ENCODE measurements around the gene FAM53B.

Gene FAM53B

DNA sequence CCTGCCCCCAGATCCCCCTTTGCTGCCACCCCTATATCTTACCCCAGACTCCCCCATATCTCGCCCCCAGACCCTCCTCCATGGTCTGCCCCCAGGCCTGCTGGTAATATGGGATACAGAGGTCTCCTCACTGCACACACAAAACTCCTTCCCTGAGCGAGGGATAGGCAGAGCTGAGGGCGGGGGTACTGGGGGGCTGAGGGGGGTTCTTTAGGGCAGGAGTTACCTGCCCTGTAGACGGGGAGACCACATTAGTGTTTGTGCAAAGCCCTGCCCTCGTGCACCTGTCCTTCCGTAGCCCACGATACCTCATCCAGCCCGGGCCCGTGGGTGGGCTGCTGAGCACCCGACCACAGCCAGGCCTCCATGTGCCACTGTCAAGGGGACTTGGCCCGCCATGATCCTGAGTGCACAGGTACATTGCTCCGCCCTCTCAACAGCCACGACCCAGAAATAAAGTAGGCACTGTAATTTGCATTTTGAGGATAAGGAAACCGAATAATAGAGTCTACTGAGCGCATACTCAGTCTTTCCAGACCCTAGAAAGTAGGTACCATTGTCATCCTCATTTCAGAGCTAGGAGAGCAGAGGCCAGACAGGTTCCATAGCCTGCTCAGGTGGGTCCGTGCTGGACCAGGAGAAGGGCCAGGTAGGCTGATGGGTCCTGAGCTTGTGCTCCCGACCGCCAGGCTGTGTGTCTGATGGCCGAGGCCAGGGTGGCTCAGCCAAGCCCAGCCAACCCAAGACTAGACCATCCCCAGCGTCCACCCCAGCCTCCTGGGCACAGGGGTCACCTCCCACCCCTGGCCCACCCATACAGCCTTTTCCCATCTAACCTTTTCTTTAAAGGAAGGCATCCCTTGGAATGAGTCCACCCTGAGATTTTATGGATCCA lies 167.4 kb downstream of the FAM53B start:
- no peak for DNase-seq (ENCODE audit: low spot score)

DNA sequence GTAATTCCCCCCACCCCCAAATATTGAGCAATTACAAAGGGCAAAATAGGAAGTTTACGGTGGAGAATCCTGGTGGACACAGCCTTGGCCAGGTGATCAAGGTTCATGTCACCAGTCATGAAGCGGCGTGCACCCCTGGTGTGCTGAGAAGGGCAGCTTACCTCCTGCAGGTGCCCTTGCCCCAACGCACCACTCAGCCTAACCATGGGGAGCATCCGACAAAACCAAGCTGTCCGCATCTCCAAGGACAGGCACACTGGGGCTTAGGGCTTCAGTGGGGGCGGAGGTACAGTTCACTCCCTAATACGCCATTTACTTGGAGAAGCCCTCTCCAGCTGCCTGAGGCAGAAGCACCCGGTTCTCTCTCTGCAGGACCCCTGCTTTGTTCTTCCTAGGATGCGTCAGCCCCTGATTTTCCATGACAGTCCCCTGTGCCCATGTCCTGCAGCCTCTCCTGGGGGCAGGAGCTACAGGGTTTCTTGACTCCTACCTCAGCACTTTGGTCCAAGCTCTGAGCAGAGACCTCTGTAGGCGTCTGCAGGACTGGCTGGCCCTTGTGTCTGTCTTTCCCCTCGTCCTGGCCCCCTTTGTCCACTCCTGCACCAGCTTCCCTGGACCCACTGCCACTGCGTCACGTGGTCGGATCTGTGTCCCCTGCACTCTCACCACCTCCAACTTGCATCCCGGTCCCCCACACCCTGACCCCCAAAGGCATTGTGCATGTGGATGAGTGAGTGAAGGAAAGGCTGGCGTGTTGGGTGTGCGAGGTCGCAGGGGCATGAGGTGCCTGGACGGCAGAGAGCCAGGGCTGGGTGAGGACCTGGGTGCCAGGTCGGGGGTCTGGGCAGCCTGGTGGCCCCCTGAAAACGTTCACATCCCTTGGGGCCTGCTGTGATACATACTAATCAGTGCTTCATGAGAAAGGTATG lies 168.8 kb downstream of the FAM53B start:
- DNase-seq (ENCODE audit: low spot score), result no peak

DNA sequence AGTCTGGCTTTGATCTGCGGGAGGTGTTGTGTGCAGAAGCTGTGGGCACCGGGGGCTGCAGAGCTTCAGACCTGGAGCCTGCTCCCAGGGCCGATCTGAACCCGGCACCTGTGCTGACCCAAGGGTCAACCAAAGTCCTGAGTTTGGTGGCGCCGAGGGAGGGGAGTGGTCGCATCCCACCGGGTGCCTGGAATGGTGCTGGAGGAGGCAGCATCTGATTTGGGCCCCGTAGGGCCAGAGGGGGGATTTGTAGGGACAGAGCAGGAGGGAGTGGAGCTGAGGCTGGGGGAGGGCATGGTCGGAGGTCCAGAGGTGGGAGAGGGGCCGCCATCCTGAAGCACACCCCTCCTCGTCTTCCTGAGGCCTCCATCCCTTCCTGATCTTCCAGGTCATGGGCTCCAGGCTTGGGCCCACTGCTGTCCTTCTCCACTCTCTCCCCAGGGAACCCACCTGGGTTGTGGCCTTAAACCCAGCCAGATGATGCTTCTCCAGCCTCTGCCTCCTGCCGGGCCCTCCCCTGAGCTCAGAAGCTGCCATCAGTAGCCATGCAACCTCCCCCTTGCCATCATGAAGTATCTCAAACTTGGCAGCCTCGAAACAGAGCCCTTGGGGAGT lies 169.6 kb downstream of the FAM53B start:
- DNase-seq (ENCODE audit: low spot score), result no peak

DNA sequence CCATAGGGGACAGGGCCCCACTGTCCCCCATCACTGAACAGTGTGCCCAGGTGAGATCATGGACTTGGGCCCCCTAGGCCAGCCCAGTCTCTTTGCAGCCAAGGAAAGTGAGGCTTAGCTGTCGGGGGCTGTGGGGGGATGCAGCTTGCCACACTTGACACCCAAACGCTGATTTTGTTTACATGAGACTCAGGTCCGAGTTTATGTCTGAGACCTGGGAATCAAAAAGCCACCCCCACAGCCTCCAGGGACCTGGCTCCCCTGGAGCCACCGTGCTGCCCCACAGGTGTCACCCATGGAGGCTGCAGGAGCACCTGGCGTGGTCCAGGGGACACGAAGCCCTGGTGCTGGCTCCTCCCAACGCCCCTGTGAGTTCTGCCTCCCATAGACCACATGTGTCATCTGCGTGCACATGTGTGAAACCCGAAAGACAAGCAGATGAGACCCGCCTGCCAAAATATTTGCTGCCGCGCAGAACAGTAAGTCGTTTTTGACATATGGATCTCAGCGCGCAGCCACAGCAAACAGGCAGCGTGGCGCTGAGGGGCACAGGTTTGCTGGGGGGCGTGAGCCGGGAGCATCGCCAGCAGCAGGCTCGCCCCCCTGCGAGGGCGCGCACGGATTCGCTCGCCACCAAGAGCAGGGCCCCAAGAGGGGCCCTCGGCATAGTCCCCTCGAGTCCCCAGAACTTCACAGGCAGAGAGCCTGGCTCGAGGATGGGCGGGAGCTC lies 170.3 kb downstream of the FAM53B start:
- no peak for DNase-seq (ENCODE audit: low spot score)

DNA sequence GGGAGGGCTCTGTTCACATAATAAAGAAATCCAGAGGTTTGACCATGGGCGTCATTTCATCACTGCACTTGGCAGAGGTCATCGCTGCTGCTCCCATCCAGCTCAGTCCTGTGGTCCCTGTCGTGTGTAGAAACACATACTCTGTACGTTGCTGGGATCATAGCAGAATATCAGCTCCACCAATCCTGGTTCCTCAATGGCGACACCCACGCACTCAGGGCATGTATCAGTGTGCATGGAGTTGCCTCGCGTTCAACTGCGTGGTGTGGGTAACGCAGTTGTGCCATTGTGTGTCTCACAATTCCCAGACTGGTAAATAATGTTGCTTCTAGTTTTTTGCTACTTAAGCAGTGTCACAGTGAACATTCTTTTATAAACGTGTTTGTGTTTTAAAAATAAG lies 171.4 kb downstream of the FAM53B start:
- DNase-seq (ENCODE audit: low spot score), result no peak

DNA sequence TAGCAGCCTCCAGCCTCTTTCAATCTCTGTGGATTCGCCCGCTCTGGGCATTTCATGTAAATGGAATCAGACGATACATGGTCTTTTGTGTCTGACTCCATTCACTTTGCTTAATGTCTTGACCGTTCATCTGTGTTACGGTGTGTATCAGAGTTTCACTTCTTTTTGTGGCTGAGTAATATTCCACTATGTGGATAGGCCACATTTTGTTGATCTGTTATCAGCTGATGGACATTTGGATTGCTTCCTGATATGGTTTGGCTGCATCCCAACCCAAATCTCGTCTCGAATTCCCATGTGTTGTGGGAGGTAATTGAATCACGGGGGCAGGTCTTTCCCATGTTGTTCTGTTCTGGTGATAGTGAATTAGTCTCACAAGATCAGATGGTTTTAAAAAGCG lies 173.5 kb downstream of the FAM53B start:
- no peak for DNase-seq (ENCODE audit: low spot score)

DNA sequence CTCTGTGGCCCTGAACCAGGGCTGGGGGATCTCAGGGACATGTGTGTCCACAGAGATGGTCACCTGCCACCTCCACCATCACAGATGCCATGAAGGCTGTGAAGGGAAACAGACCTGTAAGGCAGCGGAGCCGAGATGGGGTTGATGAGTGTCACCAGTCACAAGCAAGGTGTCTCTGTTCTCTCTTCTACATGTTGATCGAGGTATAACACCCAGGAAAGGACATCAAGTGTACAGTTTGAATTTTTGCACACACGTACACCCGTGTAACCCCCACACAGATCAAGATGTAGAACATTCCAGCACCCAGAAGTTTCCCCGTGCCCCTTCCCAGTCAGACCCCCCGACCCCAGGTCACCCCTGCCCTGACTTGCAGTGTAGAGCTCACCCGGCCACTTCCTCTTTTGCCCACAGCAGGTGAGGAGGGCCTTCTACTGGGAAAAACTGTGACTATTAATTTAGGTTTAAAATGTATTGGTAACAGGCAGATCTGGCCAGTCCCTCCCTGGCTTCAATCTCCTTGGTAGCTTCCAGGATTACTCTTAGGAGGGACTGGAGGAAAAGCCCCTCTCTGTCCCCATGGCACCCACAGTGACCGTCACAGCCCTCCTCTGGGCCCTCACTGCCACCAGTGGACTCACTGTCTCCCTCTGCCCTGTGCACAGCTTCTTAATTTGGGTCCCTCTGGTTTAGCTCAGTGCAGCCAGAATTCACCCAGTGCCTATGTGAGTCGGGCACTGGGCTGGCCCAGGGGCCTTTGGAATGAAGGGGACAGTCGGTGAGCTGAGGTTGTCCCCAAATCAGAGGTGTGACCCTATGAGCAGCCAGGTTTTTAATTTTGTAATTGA lies 174.3 kb downstream of the FAM53B start:
- no peak for DNase-seq (ENCODE audit: low spot score)
